Measurements from ENCODE around the gene NAT14. TPM values are rescaled to one million over a fixed set of nuclear protein-coding genes. Genes with fewer than 3 reads are reported as not detected.

NAT14 gene
- 49.6 and 60.6 TPM in 2 replicates for total RNA-seq (2022)
- Bru-seq, nascent RNA = percentile 62 among the genes with signal in this experiment
- percentile 86 among the genes with signal in this experiment for BruChase-seq, experiment 1, labeled RNA remaining after a 6-hour chase
- BruChase-seq, experiment 2, labeled RNA remaining after a 2-hour chase = percentile 76 among the genes with signal in this experiment
- long read RNA-seq, transcript NAT14-201 (3 exons, 1,536 nt) = major isoform, 7 of 23 reads
- long read RNA-seq, partial matches to known transcripts = 0 of 23 reads
- long read RNA-seq, other reads (novel, unspliced or antisense) = 15 of 23 reads

- no TSS peak for BruUV-seq (replicated peaks)
- no peak for TF ChIP-seq CTCF (IDR thresholded peaks at IDR 0.05; ENCODE audit: unreplicated experiment)
- H3K4me3 Mint-ChIP-seq (ENCODE audit: low read depth, unreplicated experiment) = peak within 1 kb of the TSS; percentile 64
- peaks cover 59% of the 10 kb centered on the region for H3K36me3 Mint-ChIP-seq (ENCODE audit: insufficient read depth, unreplicated experiment)
- H3K27me3 Mint-ChIP-seq (ENCODE audit: unreplicated experiment) = no peaks in the 10 kb centered on the region
- CTCF ChIA-PET = interaction anchor here (0.5 to 1.9 kb wide), 6 partner anchors 8 to 450 kb away, joined by 3 to 8 read pairs (median 4); partner anchors contain the start of gene ZNF784
- peak within 1 kb of the TSS; percentile 78 for H3K27ac Mint-ChIP-seq (ENCODE audit: unreplicated experiment)
- no peaks in the 10 kb centered on the region for H3K9me3 Mint-ChIP-seq (ENCODE audit: low read depth, unreplicated experiment)
- DNase-seq = peak; percentile 84
- H3K4me1 Mint-ChIP-seq (ENCODE audit: low read depth, unreplicated experiment) = peaks cover 13% of the 10 kb centered on the region
- intact Hi-C loops (cut with micrococcal nuclease; ENCODE audit: unreplicated experiment) = no loop called here
Observed at GRCh38 chr19:55484593-55485438, at the start of gene NAT14. Gene NAT14, plus strand, starts transcription at chr19:55485188. Its CDS starts 521 bp downstream, at chr19:55485709.

GRCh38 chr19:55436847-55437246 lies 48.1 kb upstream of the NAT14 start:
- DNase-seq = no peak
- H3K4me1 Mint-ChIP-seq (ENCODE audit: low read depth, unreplicated experiment) = peaks cover 13% of the 10 kb centered on the region
- no peaks in the 10 kb centered on the region for H3K27me3 Mint-ChIP-seq (ENCODE audit: unreplicated experiment)

GRCh38 chr19:55437410-55437809 lies 47.6 kb upstream of the NAT14 start:
- BruUV-seq (replicated peaks) = no TSS peak
- Mint-ChIP-seq H3K4me1 (ENCODE audit: low read depth, unreplicated experiment) (peaks cover 13% of the 10 kb centered on the region), H3K27me3 (ENCODE audit: unreplicated experiment) (no peaks in the 10 kb centered on the region), H3K4me3 (ENCODE audit: low read depth, unreplicated experiment) (no peak overlapping the region), H3K9me3 (ENCODE audit: low read depth, unreplicated experiment) (peaks cover 3% of the 10 kb centered on the region), H3K36me3 (ENCODE audit: insufficient read depth, unreplicated experiment) (peaks cover 4% of the 10 kb centered on the region), H3K27ac (ENCODE audit: unreplicated experiment) (no peak overlapping the region)
- intact Hi-C loops (cut with micrococcal nuclease; ENCODE audit: unreplicated experiment) = no loop called here
- TF ChIP-seq CTCF (IDR thresholded peaks at IDR 0.05; ENCODE audit: unreplicated experiment) = no peak
- DNase-seq = peak; percentile 81
- CTCF ChIA-PET = interaction anchor here (0.9 to 1.0 kb wide), 2 partner anchors 157 to 291 kb away, joined by 3 to 4 read pairs; partner anchors contain the start of gene HSPBP1

More at GRCh38 chr19:55436847-55437246, 48.1 kb upstream of the NAT14 start:
- TF ChIP-seq CTCF (IDR thresholded peaks at IDR 0.05; ENCODE audit: unreplicated experiment) = no peak
- Mint-ChIP-seq H3K4me3 (ENCODE audit: low read depth, unreplicated experiment) (no peak overlapping the region), H3K36me3 (ENCODE audit: insufficient read depth, unreplicated experiment) (peaks cover 4% of the 10 kb centered on the region), H3K9me3 (ENCODE audit: low read depth, unreplicated experiment) (peaks cover 3% of the 10 kb centered on the region), H3K27ac (ENCODE audit: unreplicated experiment) (no peak overlapping the region)
- CTCF ChIA-PET = interaction anchor here (0.9 to 1.0 kb wide), 2 partner anchors 157 to 291 kb away, joined by 3 to 4 read pairs; partner anchors contain the start of gene HSPBP1
- BruUV-seq (replicated peaks) = no TSS peak
- intact Hi-C loops (cut with micrococcal nuclease; ENCODE audit: unreplicated experiment) = no loop called here

GRCh38 chr19:55439052-55439451 lies 45.9 kb upstream of the NAT14 start:
- Mint-ChIP-seq H3K36me3 (ENCODE audit: insufficient read depth, unreplicated experiment) (peaks cover 4% of the 10 kb centered on the region), H3K4me1 (ENCODE audit: low read depth, unreplicated experiment) (peaks cover 13% of the 10 kb centered on the region), H3K27me3 (ENCODE audit: unreplicated experiment) (no peaks in the 10 kb centered on the region), H3K9me3 (ENCODE audit: low read depth, unreplicated experiment) (peaks cover 3% of the 10 kb centered on the region), H3K27ac (ENCODE audit: unreplicated experiment) (peak overlapping the region; percentile 10), H3K4me3 (ENCODE audit: low read depth, unreplicated experiment) (no peak overlapping the region)
- no TSS peak for BruUV-seq (replicated peaks)
- CTCF ChIA-PET = no interaction called here
- intact Hi-C loops (cut with micrococcal nuclease; ENCODE audit: unreplicated experiment) = no loop called here
- no peak for DNase-seq
- TF ChIP-seq CTCF (IDR thresholded peaks at IDR 0.05; ENCODE audit: unreplicated experiment) = no peak

Data from Calu3 (cell line).